Omental fat pad (tissue), 4 donors: ENCODE data around the gene SCART1. TPM values are rescaled to one million over a fixed set of nuclear protein-coding genes. Genes with fewer than 3 reads are reported as not detected.

Experiments used
- ATAC-seq: fragments of 150-250 bp; one replicate; pipeline ENCODE4 v1.9.1; 2016; ENCODE audit warnings: mild to moderate bottlenecking, moderate library complexity; ENCODE audit not compliant: low FRiP score
- DNase-seq: peaks from one replicate; pipeline ENCODE4 v3.0.0-alpha.2; 2019; ENCODE audit warnings: low spot score
- CTCF ChIP-seq, 3 donors: fragments of 450-650 bp; IDR thresholded peaks; one replicate each; pipeline ENCODE4 v1.5.1; 2016 to 2017; ENCODE audit warnings: antibody characterized with exemption in 3 of 3, mild to moderate bottlenecking in 3 of 3, moderate library complexity in 2 of 3
- total RNA-seq, 4 donors: library from RNA; depleted of rRNA; stranded (reverse); fragments of >200 nt; gene quantifications; one replicate each; pipeline ENCODE4 v1.1.0, GENCODE V29; 2016

Gene SCART1
- total RNA-seq, 4 donors from 2014 or later: 1.3 to 5.2 (median 2.0) TPM

- ATAC-seq: no peak
- TF ChIP-seq CTCF (IDR thresholded peaks at IDR 0.05): no peak
- no peak for DNase-seq
These were observed 604 bp downstream of the SCART1 start for GRCh38 chr10:133454204-133454893.

DNA sequence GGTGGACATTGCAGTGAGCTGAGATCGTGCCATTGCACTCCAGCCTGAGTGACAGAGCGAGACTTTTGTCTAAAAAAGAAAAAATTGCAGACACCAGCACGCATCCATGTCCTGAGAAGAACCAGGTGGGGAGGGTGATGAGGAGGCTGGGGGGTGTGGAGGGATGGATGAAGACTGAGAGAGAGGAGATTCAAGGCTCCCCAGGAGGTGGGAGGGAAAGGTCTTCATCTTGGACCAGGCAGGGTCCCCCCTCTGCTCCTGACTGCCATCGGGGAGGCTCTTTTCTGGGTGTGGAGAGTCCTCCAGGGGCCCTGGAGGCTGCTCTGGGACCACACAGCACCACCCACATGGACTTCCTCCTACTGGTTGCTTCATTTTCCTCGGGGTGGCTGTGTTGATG is 1.5 kb downstream of the SCART1 start:
- no peak for ATAC-seq
- DNase-seq: no peak
- no peak for TF ChIP-seq CTCF (IDR thresholded peaks at IDR 0.05)

GRCh38 chr10:133455611-133456031 is 1.9 kb downstream of the SCART1 start:
- no peak for TF ChIP-seq CTCF (IDR thresholded peaks at IDR 0.05)
- ATAC-seq (no peak), DNase-seq (no peak)

- no peak for DNase-seq
- TF ChIP-seq CTCF (IDR thresholded peaks at IDR 0.05): no peak
- no peak for ATAC-seq
These were observed 2.6 kb downstream of the SCART1 start for GRCh38 chr10:133456041-133456951.

- no peak for TF ChIP-seq CTCF (IDR thresholded peaks at IDR 0.05)
- no peak for ATAC-seq
- DNase-seq: no peak
These were observed 3.5 kb downstream of the SCART1 start for GRCh38 chr10:133457100-133457841.

- no peak for ATAC-seq
- TF ChIP-seq CTCF (IDR thresholded peaks at IDR 0.05): no peak
- no peak for DNase-seq
These were observed 4.4 kb downstream of the SCART1 start for GRCh38 chr10:133458021-133458709.
